Esophagus squamous epithelium (tissue), 4 donors: ENCODE results near the gene SKI.

Source experiments
- CTCF ChIP-seq, 6 experiments: fragments of 450-650 bp in 4 of 6; fragments of 200-600 bp in 2 of 6; sonication (generic) in 2 of 6; IDR thresholded peaks; one replicate each; pipeline ENCODE4 v1.5.1; 2016 to 2019; ENCODE audit warnings: antibody characterized with exemption in 6 of 6, mild to moderate bottlenecking in 4 of 6, moderate library complexity in 4 of 6
- POLR2A ChIP-seq, 4 donors: fragments of 450-650 bp; IDR thresholded peaks; one replicate each; pipeline ENCODE4 v1.6.1; 2017; ENCODE audit warnings: antibody characterized with exemption in 4 of 4, mild to moderate bottlenecking in 4 of 4, moderate library complexity in 3 of 4

DNA sequence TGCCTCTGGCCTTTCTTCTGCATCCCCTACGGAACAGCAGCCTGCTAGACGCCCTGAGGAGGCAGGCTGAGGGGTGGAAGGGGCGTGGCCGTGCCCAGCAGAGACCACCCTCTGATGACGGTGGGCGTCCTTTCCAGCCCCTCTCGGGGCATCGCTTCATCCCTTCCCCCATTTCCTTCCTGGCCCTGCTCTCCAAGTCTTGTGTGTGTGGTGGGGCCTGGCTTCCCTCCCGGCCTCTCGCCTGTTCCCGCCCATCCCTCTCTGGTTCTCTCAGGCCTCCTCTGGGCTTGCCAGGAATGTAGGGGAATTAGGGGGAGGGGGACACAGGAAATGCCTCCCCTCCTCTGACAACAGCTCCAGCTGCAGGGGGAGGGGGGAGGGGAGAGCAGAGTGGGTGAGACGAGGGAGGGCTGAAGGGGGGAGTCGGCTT lies 51.1 kb downstream of the SKI start:
- TF ChIP-seq CTCF (IDR thresholded peaks at IDR 0.05) (no peak), POLR2A (IDR thresholded peaks at IDR 0.05) (no peak)
